ENCODE measurements around the gene FLRT2. TPM values are rescaled to one million over a fixed set of nuclear protein-coding genes. Genes with fewer than 3 reads are reported as not detected.

The FLRT2 gene
- total RNA-seq, 1 donor: 14.7 TPM

GRCh38 chr14:85660243-85660922 lies 130.4 kb downstream of the FLRT2 start:
- no peak overlapping the region for H3K4me3 ChIP-seq (ENCODE audit: low read depth, low read length)
- TF ChIP-seq CTCF (IDR thresholded peaks at IDR 0.05; ENCODE audit: insufficient read depth, low read depth, low read length): no peak
- DNase-seq (ENCODE audit: low read depth): no peak

GRCh38 chr14:85662096-85662495 lies 132.2 kb downstream of the FLRT2 start:
- no peak overlapping the region for H3K4me3 ChIP-seq (ENCODE audit: low read depth, low read length)
- no peak for TF ChIP-seq CTCF (IDR thresholded peaks at IDR 0.05; ENCODE audit: insufficient read depth, low read depth, low read length)
- DNase-seq (ENCODE audit: low read depth): no peak

GRCh38 chr14:85663256-85663655 lies 133.3 kb downstream of the FLRT2 start:
- no peak for TF ChIP-seq CTCF (IDR thresholded peaks at IDR 0.05; ENCODE audit: insufficient read depth, low read depth, low read length)

GRCh38 chr14:85663667-85664066 lies 133.7 kb downstream of the FLRT2 start:
- DNase-seq (ENCODE audit: low read depth): no peak
- TF ChIP-seq CTCF (IDR thresholded peaks at IDR 0.05; ENCODE audit: insufficient read depth, low read depth, low read length): no peak
- no peak overlapping the region for H3K4me3 ChIP-seq (ENCODE audit: low read depth, low read length)

More at GRCh38 chr14:85663256-85663655, 133.3 kb downstream of the FLRT2 start:
- no peak for DNase-seq (ENCODE audit: low read depth)
- no peak overlapping the region for H3K4me3 ChIP-seq (ENCODE audit: low read depth, low read length)

- no peak overlapping the region for H3K4me3 ChIP-seq (ENCODE audit: low read depth, low read length)
- no peak for DNase-seq (ENCODE audit: low read depth)
- no peak for TF ChIP-seq CTCF (IDR thresholded peaks at IDR 0.05; ENCODE audit: insufficient read depth, low read depth, low read length)
These were observed 146.0 kb downstream of the FLRT2 start for GRCh38 chr14:85675957-85676356.

GRCh38 chr14:85686908-85687307 lies 157.0 kb downstream of the FLRT2 start:
- H3K4me3 ChIP-seq (ENCODE audit: low read depth, low read length): no peak overlapping the region
- no peak for TF ChIP-seq CTCF (IDR thresholded peaks at IDR 0.05; ENCODE audit: insufficient read depth, low read depth, low read length)
- DNase-seq (ENCODE audit: low read depth): peak; percentile 12

- no peak for DNase-seq (ENCODE audit: low read depth)
- TF ChIP-seq CTCF (IDR thresholded peaks at IDR 0.05; ENCODE audit: insufficient read depth, low read depth, low read length): no peak
- H3K4me3 ChIP-seq (ENCODE audit: low read depth, low read length): no peak overlapping the region
These were observed 157.5 kb downstream of the FLRT2 start for GRCh38 chr14:85687456-85687855.

Measured in fibroblast of villous mesenchyme (primary cell).